CD8-positive, alpha-beta memory T cell (primary cell): ENCODE data around the gene GNB1L. TPM values are rescaled to one million over a fixed set of nuclear protein-coding genes. Genes with fewer than 3 reads are reported as not detected.

ENCODE experiments used
- CTCF ChIA-PET: fragments of 350-600 bp; sonication (Branson Sonifier 250); formaldehyde crosslinking; loops from one replicate; lab custom pipeline; 2021; ENCODE audit warnings: antibody characterized with exemption; lab: Charles Lee
- POLR2A ChIA-PET: fragments of 350-600 bp; sonication (Branson Sonifier 250); formaldehyde crosslinking; loops from one replicate; lab custom pipeline; 2021; ENCODE audit warnings: antibody characterized with exemption; lab: Charles Lee
- DNase-seq, 5 donors: peaks; one replicate each; pipeline versions ENCODE4 v3.0.0 to v3.0.0-alpha.2; 2020 to 2022; ENCODE audit warnings: mixed read lengths in 1 of 5
- H3K27ac ChIP-seq: one replicate; pipeline ENCODE4 v1.7.0; 2013; ENCODE audit warnings: low read depth, mild to moderate bottlenecking, low read length, moderate library complexity
- H3K27me3 ChIP-seq: 2 replicates; pipeline ENCODE4 v1.7.0; 2013; ENCODE audit warnings: low read length, mild to moderate bottlenecking; ENCODE audit not compliant: insufficient read depth, poor library complexity, severe bottlenecking
- H3K36me3 ChIP-seq: 2 replicates; pipeline ENCODE4 v1.7.0; 2013; ENCODE audit warnings: mild to moderate bottlenecking, low read length, moderate library complexity; ENCODE audit not compliant: insufficient read depth
- H3K4me1 ChIP-seq: 2 replicates; pipeline ENCODE4 v1.7.0; 2013; ENCODE audit warnings: mild to moderate bottlenecking, low read length, moderate library complexity; ENCODE audit not compliant: insufficient read depth
- H3K4me3 ChIP-seq: 2 replicates; pipeline ENCODE4 v1.7.0; 2013; ENCODE audit warnings: mild to moderate bottlenecking, low read length
- H3K9me3 ChIP-seq: 2 replicates; pipeline ENCODE4 v1.7.0; 2013; ENCODE audit warnings: mild to moderate bottlenecking, low read length
- H3K27ac Mint-ChIP-seq, 8 donors: one replicate each; pipeline ENCODE4 v1.8.0; 2020 to 2021; ENCODE audit warnings: mixed read lengths in 8 of 8, mild to moderate bottlenecking in 6 of 8, inconsistent platforms in 3 of 8, moderate library complexity in 3 of 8
- H3K27me3 Mint-ChIP-seq, 2 donors: one replicate each; pipeline ENCODE4 v1.8.0; 2020 to 2021; ENCODE audit warnings: mixed read lengths in 2 of 2, mild to moderate bottlenecking in 1 of 2, moderate library complexity in 1 of 2
- H3K36me3 Mint-ChIP-seq, 3 donors: one replicate each; pipeline ENCODE4 v1.8.0; 2020 to 2021; ENCODE audit warnings: mixed read lengths in 3 of 3, inconsistent platforms in 1 of 3, mild to moderate bottlenecking in 1 of 3
- H3K4me1 Mint-ChIP-seq, 3 donors: one replicate each; pipeline ENCODE4 v1.8.0; 2020 to 2021; ENCODE audit warnings: mixed read lengths in 3 of 3, inconsistent platforms in 1 of 3, mild to moderate bottlenecking in 1 of 3
- H3K4me3 Mint-ChIP-seq, 7 donors: one replicate each; pipeline ENCODE4 v1.8.0; 2020 to 2021; ENCODE audit warnings: mixed read lengths in 7 of 7, mild to moderate bottlenecking in 6 of 7, moderate library complexity in 4 of 7, inconsistent platforms in 2 of 7
- H3K9me3 Mint-ChIP-seq, 5 donors: one replicate each; pipeline ENCODE4 v1.8.0; 2020 to 2022; ENCODE audit warnings: mixed read lengths in 5 of 5, mild to moderate bottlenecking in 3 of 5, moderate library complexity in 2 of 5, inconsistent platforms in 1 of 5
- polyA plus RNA-seq: library from polyadenylated mRNA; unstranded; fragments of 300-500 nt; fragmentation: Illumina TruSeq; gene quantifications from one replicate; pipeline ENCODE4 v1.2.3, GENCODE V29; 2021
- total RNA-seq, 2 experiments: library from RNA; stranded (reverse); gene quantifications; one replicate each; pipeline ENCODE4 v1.2.3, GENCODE V29; 2021

Gene GNB1L
- total and polyA plus RNA-seq, 3 experiments from 2014 or later, result 14.2 to 17.9 (median 16.6) TPM

DNA sequence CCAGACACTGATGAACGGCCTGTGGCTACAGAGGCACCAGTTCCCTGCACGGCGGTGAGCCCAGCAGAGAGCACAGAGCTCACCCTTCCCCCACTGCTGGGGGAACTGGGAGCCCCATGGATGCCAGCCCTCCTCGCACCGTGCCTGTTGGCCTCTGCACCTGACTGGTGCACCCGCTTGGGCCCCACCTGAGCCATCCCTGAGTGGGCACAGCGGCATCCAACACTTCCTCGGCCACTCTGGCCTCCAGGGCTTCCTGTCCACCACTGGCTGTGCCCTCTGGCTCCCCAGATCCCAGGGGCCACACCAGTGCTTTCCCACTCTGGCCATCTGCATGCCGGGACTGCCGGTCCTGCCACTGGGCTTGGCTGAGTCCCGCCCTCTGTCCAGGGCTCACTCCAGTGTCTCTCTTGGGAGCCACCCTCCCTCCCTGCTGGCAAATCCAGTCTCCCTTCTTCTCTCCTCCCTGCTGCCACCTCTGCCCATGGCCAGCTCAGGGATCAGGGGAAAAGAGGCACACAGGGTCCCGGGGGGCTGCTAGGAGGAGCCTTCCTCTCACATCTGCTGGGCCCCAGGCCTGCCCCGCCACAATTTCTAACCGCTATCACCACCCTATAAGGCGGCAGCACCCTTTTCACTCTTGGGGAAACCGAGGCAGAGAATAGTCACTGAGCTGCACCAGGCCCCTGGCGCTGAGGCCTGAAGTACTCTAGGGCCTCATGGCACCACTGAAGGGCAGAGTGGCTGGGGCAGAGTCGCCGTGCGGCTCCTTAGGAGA, 33.0 kb downstream of the GNB1L start:
- H3K4me3 Mint-ChIP-seq, result no peak overlapping the region
- peaks cover 0 to 7% (median 4%) of the 10 kb centered on the region in 3 donors for H3K36me3 Mint-ChIP-seq
- H3K4me1 ChIP-seq, result no peaks in the 10 kb centered on the region
- H3K4me1 Mint-ChIP-seq, result peaks cover 0 to 3% (median 0%) of the 10 kb centered on the region in 3 donors
- H3K27ac Mint-ChIP-seq, result no peak overlapping the region
- H3K27me3 ChIP-seq, result no peaks in the 10 kb centered on the region
- no peaks in the 10 kb centered on the region for H3K9me3 ChIP-seq
- CTCF ChIA-PET, result no interaction called here
- H3K36me3 ChIP-seq, result no peaks in the 10 kb centered on the region
- H3K4me3 ChIP-seq, result no peak overlapping the region
- no peak for DNase-seq
- H3K27me3 Mint-ChIP-seq, result peaks cover 0 to 1% of the 10 kb centered on the region in 2 donors
- H3K9me3 Mint-ChIP-seq, result no peaks in the 10 kb centered on the region
- POLR2A ChIA-PET, result no interaction called here
- H3K27ac ChIP-seq, result no peak overlapping the region

DNA sequence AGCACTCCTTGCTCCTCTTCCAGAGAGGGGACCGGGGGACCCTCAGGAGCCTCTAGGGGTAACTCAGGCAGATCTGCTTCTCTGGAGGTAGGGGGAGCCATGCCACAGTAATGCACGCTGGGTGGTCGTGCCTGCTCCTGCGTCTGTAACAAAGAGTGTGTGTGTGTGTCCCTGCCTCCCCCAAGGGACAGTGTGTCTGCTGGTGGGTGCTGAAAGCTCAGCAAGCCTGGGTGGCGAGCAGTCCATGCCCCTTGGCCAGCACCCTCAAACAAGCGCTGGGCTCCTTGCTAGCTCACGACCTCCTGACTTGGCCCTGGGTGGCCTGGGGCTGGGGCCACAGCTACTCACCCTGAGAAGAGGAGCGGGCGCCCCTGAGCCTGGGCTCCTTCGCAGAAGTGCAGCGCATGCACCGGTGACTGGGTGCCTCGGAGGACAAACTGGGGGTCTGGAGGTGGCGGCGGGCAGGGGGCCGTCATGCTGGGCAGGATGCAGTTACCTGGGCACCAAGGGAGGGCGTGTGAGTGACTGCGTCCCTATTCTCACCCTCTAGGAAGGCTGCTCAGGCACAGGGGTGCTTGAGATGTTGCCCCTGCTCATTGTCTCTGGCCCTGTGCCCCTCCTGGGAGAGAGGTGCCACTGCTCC, 33.7 kb downstream of the GNB1L start:
- Mint-ChIP-seq H3K4me3 (no peak overlapping the region), H3K36me3 (peaks cover 2 to 7% (median 4%) of the 10 kb centered on the region in 3 donors), H3K9me3 (no peaks in the 10 kb centered on the region), H3K27ac (peak overlapping the region in 1 of 8 donors; percentile 33), H3K27me3 (peaks cover 0 to 1% of the 10 kb centered on the region in 2 donors), H3K4me1 (peaks cover 0 to 3% (median 0%) of the 10 kb centered on the region in 3 donors)
- DNase-seq, result peak in 1 of 5 donors; percentile 25
- Histone ChIP-seq H3K9me3 (no peaks in the 10 kb centered on the region), H3K4me1 (no peaks in the 10 kb centered on the region), H3K27ac (no peak overlapping the region), H3K27me3 (no peaks in the 10 kb centered on the region), H3K4me3 (no peak overlapping the region), H3K36me3 (no peaks in the 10 kb centered on the region)
- POLR2A ChIA-PET, result no interaction called here
- CTCF ChIA-PET, result no interaction called here

DNA sequence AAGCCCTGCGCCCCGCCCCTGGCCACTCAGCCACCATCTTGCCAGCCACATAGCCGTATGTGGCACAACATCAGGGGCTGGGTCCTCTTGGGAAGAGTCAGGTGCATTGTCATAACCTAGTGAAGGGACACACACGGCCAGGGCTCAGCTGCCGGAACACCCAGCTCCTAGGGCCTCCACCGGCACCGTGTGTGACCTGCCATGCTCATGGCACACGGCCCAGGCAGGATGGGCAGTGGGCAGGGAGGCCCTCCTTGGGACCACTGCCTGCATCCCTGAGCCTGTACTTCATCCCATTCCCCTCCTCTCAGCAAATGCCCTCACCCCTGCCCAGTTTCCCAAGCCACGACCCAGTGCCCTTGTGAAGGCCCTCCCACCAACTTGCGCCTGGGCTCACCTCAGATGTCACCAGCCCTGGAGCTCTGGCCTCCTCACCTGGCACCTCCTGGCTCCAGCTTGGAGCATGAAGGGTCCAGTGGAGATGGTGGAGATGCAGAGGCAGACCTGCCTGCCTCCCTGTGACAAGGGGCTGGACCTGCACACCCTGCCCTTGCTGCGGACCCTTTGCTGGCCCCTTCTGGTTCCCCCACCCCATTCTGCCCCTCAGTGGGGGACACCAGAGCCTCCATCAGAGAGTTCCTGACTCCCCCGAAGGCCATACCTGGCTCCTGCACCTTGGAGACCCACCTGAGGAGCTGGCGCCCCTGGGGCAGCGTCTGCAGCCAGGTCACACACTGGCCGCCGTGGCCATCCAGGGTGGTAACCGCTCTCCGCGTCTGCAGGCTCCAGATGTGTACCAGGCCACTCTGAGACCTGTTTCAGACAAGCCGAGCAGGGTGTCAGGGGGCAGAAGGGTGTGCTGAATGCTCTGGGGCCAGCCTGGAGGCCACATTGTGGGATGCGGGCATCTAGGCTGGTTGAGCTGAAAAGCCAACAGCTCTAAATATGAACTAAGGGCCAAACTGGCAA, 34.5 kb downstream of the GNB1L start:
- no peak overlapping the region for H3K27ac Mint-ChIP-seq
- DNase-seq, result no peak

DNA sequence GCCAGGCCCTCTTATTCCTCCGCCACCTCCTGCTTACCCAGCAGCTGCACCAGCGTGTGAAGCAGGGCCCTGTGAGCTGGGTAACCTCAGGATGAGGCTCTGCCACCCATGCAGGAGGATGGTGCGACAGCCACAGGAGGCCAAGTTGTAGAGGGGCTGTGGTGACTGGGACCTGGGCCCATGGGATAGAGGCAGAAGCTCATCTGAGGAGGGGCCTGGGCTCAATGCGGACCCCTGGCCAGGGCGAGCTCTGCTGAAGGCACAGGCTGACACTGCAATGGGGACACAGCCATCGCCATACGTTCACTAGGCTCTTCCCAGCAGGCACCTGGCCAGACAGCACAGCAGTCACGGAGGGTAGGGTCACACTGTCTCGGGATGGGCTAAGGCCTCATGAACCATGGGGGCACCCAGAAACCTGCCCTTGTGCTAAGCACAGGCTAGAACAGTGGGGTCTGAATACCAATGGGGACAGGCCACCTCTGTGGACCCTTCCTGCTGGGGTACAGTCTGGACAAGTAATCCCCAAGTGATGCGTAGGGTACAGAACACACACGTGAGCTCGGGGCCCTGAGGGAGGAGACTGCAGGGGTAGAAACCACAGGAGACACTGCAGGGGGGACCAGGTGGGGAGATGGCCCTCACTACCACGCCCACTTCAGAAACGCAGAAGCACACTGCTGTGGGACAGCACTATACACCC, 35.3 kb downstream of the GNB1L start:
- H3K27me3 ChIP-seq, result no peaks in the 10 kb centered on the region
- H3K4me1 ChIP-seq, result no peaks in the 10 kb centered on the region
- Mint-ChIP-seq H3K27me3 (peaks cover 0 to 1% of the 10 kb centered on the region in 2 donors), H3K36me3 (peaks cover 2 to 11% (median 4%) of the 10 kb centered on the region in 3 donors), H3K27ac (no peak overlapping the region), H3K9me3 (no peaks in the 10 kb centered on the region), H3K4me1 (peaks cover 0 to 3% (median 0%) of the 10 kb centered on the region in 3 donors), H3K4me3 (no peak overlapping the region)
- no peaks in the 10 kb centered on the region for H3K9me3 ChIP-seq
- ChIA-PET POLR2A (no interaction called here), CTCF (no interaction called here)
- H3K36me3 ChIP-seq, result no peaks in the 10 kb centered on the region
- no peak overlapping the region for H3K4me3 ChIP-seq
- no peak overlapping the region for H3K27ac ChIP-seq
- no peak for DNase-seq

More for the DNA sequence above, 34.5 kb downstream of the GNB1L start:
- POLR2A ChIA-PET, result no interaction called here
- Histone ChIP-seq H3K27ac (no peak overlapping the region), H3K9me3 (no peaks in the 10 kb centered on the region), H3K36me3 (no peaks in the 10 kb centered on the region), H3K27me3 (no peaks in the 10 kb centered on the region), H3K4me1 (no peaks in the 10 kb centered on the region), H3K4me3 (no peak overlapping the region)
- Mint-ChIP-seq H3K9me3 (no peaks in the 10 kb centered on the region), H3K4me1 (peaks cover 0 to 3% (median 0%) of the 10 kb centered on the region in 3 donors), H3K36me3 (peaks cover 2 to 7% (median 4%) of the 10 kb centered on the region in 3 donors), H3K27me3 (peaks cover 0 to 1% of the 10 kb centered on the region in 2 donors), H3K4me3 (no peak overlapping the region)
- CTCF ChIA-PET, result no interaction called here

DNA sequence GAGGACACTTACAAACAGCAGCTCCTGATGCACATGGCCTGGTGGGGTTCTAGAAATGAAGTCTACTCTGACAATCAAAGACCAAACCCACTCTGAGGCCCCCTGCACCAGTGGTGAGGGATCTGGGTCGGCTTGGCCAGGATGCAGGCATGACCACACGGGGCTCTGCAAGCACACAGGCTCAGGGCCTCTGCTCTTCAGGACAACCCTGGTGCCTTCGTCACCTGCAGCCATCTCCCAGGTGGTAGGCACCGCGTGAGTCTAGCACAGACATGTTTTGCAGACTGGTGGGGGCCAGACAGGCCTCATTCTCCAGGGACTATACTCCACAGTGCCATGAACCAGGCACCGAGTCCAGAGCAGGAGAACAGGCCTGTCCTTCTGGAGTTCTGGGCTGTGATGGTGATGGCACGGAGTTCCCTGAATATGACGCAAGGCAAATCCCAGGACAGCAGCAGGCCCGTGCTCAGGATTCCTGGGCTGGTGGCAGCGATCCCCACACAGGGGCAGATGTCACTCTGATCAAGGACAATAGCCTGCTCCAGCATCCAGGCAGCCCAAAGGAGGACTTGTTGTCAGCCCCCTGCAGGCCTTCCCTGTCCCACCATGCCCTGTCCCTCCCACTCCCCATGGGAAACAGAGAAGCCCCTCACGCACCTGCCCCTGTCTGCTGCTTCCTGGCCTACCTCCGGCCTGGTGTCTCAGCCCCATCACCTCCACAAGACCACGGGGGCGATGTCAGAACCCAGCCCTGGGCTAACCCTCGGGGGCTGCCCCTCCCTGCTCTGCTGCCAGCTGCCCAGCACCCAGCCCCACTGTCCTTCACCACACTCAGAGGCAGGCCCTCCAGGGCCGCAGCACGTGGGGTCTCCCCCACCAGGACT, 36.1 kb downstream of the GNB1L start:
- Histone ChIP-seq H3K4me3 (no peak overlapping the region), H3K4me1 (no peaks in the 10 kb centered on the region), H3K36me3 (no peaks in the 10 kb centered on the region), H3K9me3 (no peaks in the 10 kb centered on the region), H3K27ac (no peak overlapping the region), H3K27me3 (no peaks in the 10 kb centered on the region)
- H3K4me3 Mint-ChIP-seq, result no peak overlapping the region
- H3K27ac Mint-ChIP-seq, result no peak overlapping the region
- peaks cover 0 to under 1% (median 0%) of the 10 kb centered on the region in 3 donors for H3K4me1 Mint-ChIP-seq
- H3K9me3 Mint-ChIP-seq, result no peaks in the 10 kb centered on the region
- ChIA-PET CTCF (no interaction called here), POLR2A (no interaction called here)
- H3K27me3 Mint-ChIP-seq, result peaks cover 0 to under 1% of the 10 kb centered on the region in 2 donors
- peaks cover 2 to 16% (median 4%) of the 10 kb centered on the region in 3 donors for H3K36me3 Mint-ChIP-seq
- DNase-seq, result no peak

DNA sequence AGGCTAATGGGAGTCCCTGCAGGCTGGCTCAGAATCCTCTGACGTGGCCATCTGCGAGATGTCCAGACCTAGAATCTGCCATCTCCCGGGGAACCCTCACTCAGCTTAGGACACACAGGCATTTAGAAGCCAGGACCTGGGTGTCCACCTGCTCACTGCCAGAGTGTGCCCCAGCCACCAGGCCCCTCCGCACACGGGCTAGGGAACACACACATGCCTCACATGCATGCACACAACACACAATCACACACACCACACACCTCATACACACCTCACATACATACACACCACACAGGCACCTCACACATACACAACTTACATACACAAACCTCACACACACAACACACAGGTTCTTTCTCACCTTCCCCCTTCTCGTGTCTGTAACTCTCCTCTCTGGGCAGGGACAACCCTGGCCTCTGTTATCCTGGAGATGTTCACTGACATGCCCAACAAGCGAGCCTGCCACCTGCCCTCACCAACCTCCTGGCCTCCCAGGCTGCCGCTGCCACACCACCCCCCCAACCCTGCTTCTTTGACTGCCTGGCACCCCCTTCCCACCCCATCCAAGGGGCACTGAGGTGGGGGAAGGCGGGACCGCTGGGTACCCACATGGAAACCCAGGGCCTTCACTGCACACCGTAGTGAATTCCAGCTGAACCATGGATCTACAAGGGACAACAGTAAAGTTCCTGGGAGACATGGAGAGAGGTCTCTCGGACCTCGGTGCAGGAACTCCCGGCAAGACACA, 38.1 kb downstream of the GNB1L start:
- peak overlapping the region; percentile 52 for H3K27ac ChIP-seq
- H3K27me3 ChIP-seq, result no peaks in the 10 kb centered on the region
- no peaks in the 10 kb centered on the region for H3K36me3 ChIP-seq
- no peak overlapping the region for H3K4me3 ChIP-seq
- Mint-ChIP-seq H3K9me3 (no peaks in the 10 kb centered on the region), H3K4me1 (no peaks in the 10 kb centered on the region), H3K4me3 (peak overlapping the region in 1 of 7 donors; percentile 51), H3K36me3 (peaks cover 4 to 24% (median 5%) of the 10 kb centered on the region in 3 donors), H3K27ac (peak overlapping the region in 2 of 8 donors; percentile 2 to 70), H3K27me3 (peaks cover 0 to 2% of the 10 kb centered on the region in 2 donors)
- ChIA-PET CTCF (no interaction called here), POLR2A (no interaction called here)
- H3K9me3 ChIP-seq, result no peaks in the 10 kb centered on the region
- no peak for DNase-seq
- H3K4me1 ChIP-seq, result no peaks in the 10 kb centered on the region
